ENCODE results near the gene C1orf198. TPM values are rescaled to one million over a fixed set of nuclear protein-coding genes. Genes with fewer than 3 reads are reported as not detected.
A peak's percentile ranks its signal among the peaks of the same experiment; 100 is the strongest.

C1orf198 gene
- total RNA-seq, 1 donor, result 352 TPM

DNA sequence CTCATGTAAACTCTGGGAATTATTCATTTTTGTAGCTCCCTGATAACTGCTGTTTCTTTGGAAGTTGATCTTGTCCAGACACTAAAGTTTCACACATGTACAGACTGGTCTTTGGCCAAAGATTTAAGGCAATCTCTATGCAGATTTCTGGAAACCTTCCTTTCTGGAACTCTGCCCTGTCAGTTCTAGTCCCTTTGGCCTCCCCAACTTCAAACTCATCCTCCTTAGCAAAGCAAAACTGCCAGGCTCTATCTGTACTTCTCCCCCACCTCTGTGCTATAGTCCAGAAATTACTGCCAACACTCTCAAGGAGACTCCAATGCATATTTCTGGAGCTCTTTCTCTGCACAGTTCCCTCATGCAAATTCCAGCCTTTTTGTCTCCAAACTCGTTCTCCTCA lies 36.5 kb downstream of the C1orf198 start:
- no peak overlapping the region for H3K27ac ChIP-seq (ENCODE audit: low read depth, low read length)
- H3K79me2 ChIP-seq (ENCODE audit: insufficient read depth, low read length), result peaks cover 2% of the 10 kb centered on the region
- DNase-seq (ENCODE audit: insufficient read length, low spot score, missing footprints), result no peak
- H3K4me2 ChIP-seq (ENCODE audit: insufficient read depth, low read length), result no peak overlapping the region
- TF ChIP-seq, protein P1, sequence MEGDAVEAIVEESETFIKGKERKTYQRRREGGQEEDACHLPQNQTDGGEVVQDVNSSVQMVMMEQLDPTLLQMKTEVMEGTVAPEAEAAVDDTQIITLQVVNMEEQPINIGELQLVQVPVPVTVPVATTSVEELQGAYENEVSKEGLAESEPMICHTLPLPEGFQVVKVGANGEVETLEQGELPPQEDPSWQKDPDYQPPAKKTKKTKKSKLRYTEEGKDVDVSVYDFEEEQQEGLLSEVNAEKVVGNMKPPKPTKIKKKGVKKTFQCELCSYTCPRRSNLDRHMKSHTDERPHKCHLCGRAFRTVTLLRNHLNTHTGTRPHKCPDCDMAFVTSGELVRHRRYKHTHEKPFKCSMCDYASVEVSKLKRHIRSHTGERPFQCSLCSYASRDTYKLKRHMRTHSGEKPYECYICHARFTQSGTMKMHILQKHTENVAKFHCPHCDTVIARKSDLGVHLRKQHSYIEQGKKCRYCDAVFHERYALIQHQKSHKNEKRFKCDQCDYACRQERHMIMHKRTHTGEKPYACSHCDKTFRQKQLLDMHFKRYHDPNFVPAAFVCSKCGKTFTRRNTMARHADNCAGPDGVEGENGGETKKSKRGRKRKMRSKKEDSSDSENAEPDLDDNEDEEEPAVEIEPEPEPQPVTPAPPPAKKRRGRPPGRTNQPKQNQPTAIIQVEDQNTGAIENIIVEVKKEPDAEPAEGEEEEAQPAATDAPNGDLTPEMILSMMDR (IDR thresholded peaks at IDR 0.05; ENCODE audit: extremely low read depth, low read depth, low read length), result no peak
- H3K36me3 ChIP-seq (ENCODE audit: insufficient read depth, low read length), result peaks cover 11% of the 10 kb centered on the region
- H3K27me3 ChIP-seq (ENCODE audit: insufficient read depth, low read length), result no peaks in the 10 kb centered on the region
- H3K4me3 ChIP-seq (ENCODE audit: insufficient read depth, low read length), result no peak overlapping the region
- H4K20me1 ChIP-seq (ENCODE audit: insufficient read depth, low read length), result peaks cover 4% of the 10 kb centered on the region
- no peak overlapping the region for H2AFZ ChIP-seq (ENCODE audit: low read length)
- H3K9me3 ChIP-seq (ENCODE audit: low read depth, low read length), result no peaks in the 10 kb centered on the region
- H3K4me1 ChIP-seq (ENCODE audit: insufficient read depth, low read length), result peaks cover 9% of the 10 kb centered on the region

DNA sequence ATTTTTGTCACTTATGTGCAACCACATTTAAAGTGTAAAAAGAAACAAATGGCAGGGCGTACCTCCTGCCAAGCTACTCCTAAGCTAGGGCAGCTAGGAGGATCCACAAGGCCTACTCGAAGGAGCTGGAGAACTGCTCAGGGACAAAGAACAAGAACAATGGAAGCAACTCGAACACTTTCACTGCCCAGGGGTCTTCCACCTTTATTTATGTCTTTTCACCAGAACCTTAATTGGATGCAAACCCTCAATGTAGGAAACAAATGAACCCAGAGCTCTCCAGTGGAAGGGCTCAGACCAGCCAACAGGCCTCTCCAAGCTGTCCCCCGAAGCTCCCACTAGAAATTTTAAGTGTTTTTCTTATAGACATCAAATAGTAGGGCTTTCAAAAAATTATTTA lies 39.9 kb downstream of the C1orf198 start:
- Histone ChIP-seq H2AFZ (ENCODE audit: low read length) (no peak overlapping the region), H3K4me3 (ENCODE audit: insufficient read depth, low read length) (no peak overlapping the region), H3K36me3 (ENCODE audit: insufficient read depth, low read length) (no peaks in the 10 kb centered on the region), H3K79me2 (ENCODE audit: insufficient read depth, low read length) (no peaks in the 10 kb centered on the region), H3K4me2 (ENCODE audit: insufficient read depth, low read length) (no peak overlapping the region), H3K27ac (ENCODE audit: low read depth, low read length) (no peak overlapping the region), H3K9me3 (ENCODE audit: low read depth, low read length) (no peaks in the 10 kb centered on the region), H3K27me3 (ENCODE audit: insufficient read depth, low read length) (no peaks in the 10 kb centered on the region), H3K4me1 (ENCODE audit: insufficient read depth, low read length) (peaks cover 39% of the 10 kb centered on the region), H4K20me1 (ENCODE audit: insufficient read depth, low read length) (no peaks in the 10 kb centered on the region)
- TF ChIP-seq, protein P1 (IDR thresholded peaks at IDR 0.05; ENCODE audit: extremely low read depth, low read depth, low read length), result no peak
- DNase-seq (ENCODE audit: insufficient read length, low spot score, missing footprints), result no peak

DNA sequence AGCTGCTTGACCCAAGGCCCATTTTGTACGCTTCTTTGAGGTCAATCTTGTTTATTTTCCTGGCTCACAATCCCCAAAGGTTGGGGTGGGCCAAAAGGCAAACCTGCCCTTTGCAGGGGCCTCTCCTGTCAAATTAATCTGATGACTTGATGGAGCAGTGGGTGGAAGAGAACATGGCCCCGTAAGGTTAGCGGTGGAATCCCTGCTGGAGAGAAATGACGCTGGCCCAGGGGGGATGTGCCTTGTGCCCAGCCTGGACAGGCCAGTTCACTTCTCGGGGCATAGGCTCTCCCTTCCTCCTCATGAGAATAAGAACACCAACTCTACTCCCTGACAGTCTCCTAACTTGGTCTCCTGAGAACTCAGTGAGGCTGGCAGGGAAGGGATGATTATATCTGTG lies 40.5 kb downstream of the C1orf198 start:
- TF ChIP-seq, protein P1 (IDR thresholded peaks at IDR 0.05; ENCODE audit: extremely low read depth, low read depth, low read length), result no peak
- H3K4me2 ChIP-seq (ENCODE audit: insufficient read depth, low read length), result no peak overlapping the region
- H3K27me3 ChIP-seq (ENCODE audit: insufficient read depth, low read length), result no peaks in the 10 kb centered on the region
- peaks cover 39% of the 10 kb centered on the region for H3K4me1 ChIP-seq (ENCODE audit: insufficient read depth, low read length)
- H3K36me3 ChIP-seq (ENCODE audit: insufficient read depth, low read length), result no peaks in the 10 kb centered on the region
- H3K4me3 ChIP-seq (ENCODE audit: insufficient read depth, low read length), result no peak overlapping the region
- no peak overlapping the region for H2AFZ ChIP-seq (ENCODE audit: low read length)
- H4K20me1 ChIP-seq (ENCODE audit: insufficient read depth, low read length), result no peaks in the 10 kb centered on the region
- no peak overlapping the region for H3K27ac ChIP-seq (ENCODE audit: low read depth, low read length)
- H3K9me3 ChIP-seq (ENCODE audit: low read depth, low read length), result no peaks in the 10 kb centered on the region
- no peak for DNase-seq (ENCODE audit: insufficient read length, low spot score, missing footprints)
- no peaks in the 10 kb centered on the region for H3K79me2 ChIP-seq (ENCODE audit: insufficient read depth, low read length)

DNA sequence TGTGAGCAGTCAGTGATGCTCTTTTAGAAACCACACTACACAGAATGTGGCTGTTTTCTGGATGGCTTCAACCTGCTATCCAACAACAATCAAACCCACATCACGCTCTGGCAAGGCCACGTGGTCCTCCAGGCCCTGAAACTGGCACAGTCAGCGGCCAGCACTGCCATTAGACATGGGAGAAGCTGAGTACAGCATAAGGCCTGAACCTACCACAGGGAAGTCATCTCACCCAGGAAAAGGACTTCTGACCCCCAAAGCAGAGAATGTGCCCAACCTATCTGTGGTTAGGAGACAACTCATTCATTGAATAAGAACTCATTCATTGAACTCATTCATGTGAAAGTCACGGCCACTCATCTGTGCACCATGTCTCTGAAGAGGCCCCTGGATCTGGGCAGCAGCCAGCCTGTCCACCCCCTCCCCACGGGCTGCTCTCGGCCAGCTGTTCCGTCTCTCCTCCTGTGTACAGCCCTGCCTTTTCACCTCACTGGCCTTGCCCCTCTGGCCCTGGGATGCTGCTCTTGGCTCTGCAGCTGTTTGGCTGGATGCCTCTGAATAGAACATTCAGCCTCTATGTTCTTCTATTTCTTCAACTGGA lies 41.1 kb downstream of the C1orf198 start:
- Histone ChIP-seq H3K79me2 (ENCODE audit: insufficient read depth, low read length) (no peaks in the 10 kb centered on the region), H4K20me1 (ENCODE audit: insufficient read depth, low read length) (no peaks in the 10 kb centered on the region), H3K27me3 (ENCODE audit: insufficient read depth, low read length) (no peaks in the 10 kb centered on the region), H3K4me1 (ENCODE audit: insufficient read depth, low read length) (peaks cover 40% of the 10 kb centered on the region), H3K9me3 (ENCODE audit: low read depth, low read length) (no peaks in the 10 kb centered on the region), H3K4me3 (ENCODE audit: insufficient read depth, low read length) (no peak overlapping the region), H3K4me2 (ENCODE audit: insufficient read depth, low read length) (no peak overlapping the region), H2AFZ (ENCODE audit: low read length) (no peak overlapping the region), H3K36me3 (ENCODE audit: insufficient read depth, low read length) (no peaks in the 10 kb centered on the region), H3K27ac (ENCODE audit: low read depth, low read length) (peak overlapping the region; percentile 10)
- no peak for DNase-seq (ENCODE audit: insufficient read length, low spot score, missing footprints)
- TF ChIP-seq, protein P1 (IDR thresholded peaks at IDR 0.05; ENCODE audit: extremely low read depth, low read depth, low read length), result no peak

All from osteoblast (primary cell).